ENCODE data around the gene ARMC2.
"Not testable (repeated sequence)": the region's sequence is repeated elsewhere in the genome, so short reads cannot be mapped to it uniquely, and the experiment has no call there.

GRCh38 chr6:108931090-108931489 lies 82.9 kb downstream of the ARMC2 start:
- TF ChIP-seq CTCF, POLR2A, EP300 (IDR thresholded peaks at IDR 0.05): not testable (repeated sequence)

Measured in tibial nerve (tissue), 4 donors.